Measurements from ENCODE around the gene LRRC23. TPM values are rescaled to one million over a fixed set of nuclear protein-coding genes. Genes with fewer than 3 reads are reported as not detected.
A peak's percentile ranks its signal among the peaks of the same experiment; 100 is the strongest.

Gene LRRC23
- total and polyA plus RNA-seq, 9 of the 15 experiments (the other 6 are each of a cell fraction or from before 2014, with no cell fraction given) = 2.2 to 7.0 (median 3.0) TPM

DNA sequence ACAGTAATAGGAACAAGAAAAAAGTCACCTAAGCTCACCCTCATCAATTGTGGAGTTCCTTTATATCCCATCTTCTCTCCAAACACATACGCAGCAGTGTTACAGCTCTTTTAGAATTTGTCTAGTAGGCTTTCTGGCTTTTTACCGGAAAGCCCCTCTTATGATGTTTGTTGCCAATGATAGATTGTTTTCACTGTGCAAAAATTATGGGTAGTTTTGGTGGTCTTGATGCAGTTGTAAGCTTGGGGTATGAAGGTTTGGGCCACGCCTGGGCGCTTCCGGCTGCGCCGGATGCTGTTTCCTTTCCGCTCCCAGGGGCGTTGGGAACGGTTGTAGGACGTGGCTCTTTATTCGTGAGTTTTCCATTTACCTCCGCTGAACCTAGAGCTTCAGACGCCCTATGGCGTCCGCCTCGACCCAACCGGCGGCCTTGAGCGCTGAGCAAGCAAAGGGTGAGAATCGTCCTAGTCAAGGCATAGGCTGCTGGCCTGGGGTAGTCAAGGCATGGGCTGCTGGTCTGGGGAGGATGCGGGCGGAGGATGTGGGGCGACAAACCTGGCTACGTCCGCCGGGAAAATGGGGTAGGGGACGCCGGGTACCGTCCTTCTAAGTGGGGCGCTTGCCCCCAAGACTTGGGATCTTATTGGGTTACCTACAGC is 39.2 kb downstream of the LRRC23 start, which contains the start of the genes C12orf57 and RNU7-1 (continued):
- TF ChIP-seq SAP30 (IDR thresholded peaks at IDR 0.05; ENCODE audit: borderline replicate concordance, insufficient read depth, low read depth, low read length, poor library complexity, severe bottlenecking) (no peak), AFF1 (IDR thresholded peaks at IDR 0.05; ENCODE audit: low read depth in 1 of 2, partially characterized antibody in 2 of 2) (peak in 1 of 2 experiments; percentile 82), HOXB6 (CRISPR knock-in tag; IDR thresholded peaks at IDR 0.05; ENCODE audit: borderline replicate concordance) (peak; percentile 84; the same call in 1 of the 2 replicates), TBL1XR1 (IDR thresholded peaks at IDR 0.05; ENCODE audit: low read length in 2 of 2) (peak; percentile 43 to 70; a peak in 2 of 4 replicates), EP400 (IDR thresholded peaks at IDR 0.05) (peak; percentile 63), NR2C1 (IDR thresholded peaks at IDR 0.05) (no peak), NR2C1 (tag; IDR thresholded peaks at IDR 0.05) (peak; percentile 58), ATF4 (CRISPR knock-in tag; IDR thresholded peaks at IDR 0.05) (peak; percentile 93), ZNF639 (CRISPR knock-in tag; conservative IDR thresholded peaks at IDR 0.05 in 1 of 2, IDR thresholded peaks at IDR 0.05 in 1 of 2) (peak in 1 of 2 experiments; percentile 52; a peak in 1 of 4 replicates), ZNF24 (IDR thresholded peaks at IDR 0.05) (peak; percentile 65; the same call in 1 of the 2 replicates), FIP1L1 (IDR thresholded peaks at IDR 0.05; ENCODE audit: low read depth, low read length, poor library complexity, severe bottlenecking) (no peak), HNRNPL (IDR thresholded peaks at IDR 0.05; ENCODE audit: low read depth, low read length) (peak; percentile 64; the same call in 1 of the 2 replicates), POLR2A (conservative IDR thresholded peaks at IDR 0.05) (peak; percentile 100), IRF1 (CRISPR knock-in tag; IDR thresholded peaks at IDR 0.05; ENCODE audit: borderline replicate concordance) (peak; percentile 59; the same call in 1 of the 2 replicates), SREBF2 (CRISPR knock-in tag; IDR thresholded peaks at IDR 0.05) (no peak)
- TF ChIP-seq, protein P1, sequence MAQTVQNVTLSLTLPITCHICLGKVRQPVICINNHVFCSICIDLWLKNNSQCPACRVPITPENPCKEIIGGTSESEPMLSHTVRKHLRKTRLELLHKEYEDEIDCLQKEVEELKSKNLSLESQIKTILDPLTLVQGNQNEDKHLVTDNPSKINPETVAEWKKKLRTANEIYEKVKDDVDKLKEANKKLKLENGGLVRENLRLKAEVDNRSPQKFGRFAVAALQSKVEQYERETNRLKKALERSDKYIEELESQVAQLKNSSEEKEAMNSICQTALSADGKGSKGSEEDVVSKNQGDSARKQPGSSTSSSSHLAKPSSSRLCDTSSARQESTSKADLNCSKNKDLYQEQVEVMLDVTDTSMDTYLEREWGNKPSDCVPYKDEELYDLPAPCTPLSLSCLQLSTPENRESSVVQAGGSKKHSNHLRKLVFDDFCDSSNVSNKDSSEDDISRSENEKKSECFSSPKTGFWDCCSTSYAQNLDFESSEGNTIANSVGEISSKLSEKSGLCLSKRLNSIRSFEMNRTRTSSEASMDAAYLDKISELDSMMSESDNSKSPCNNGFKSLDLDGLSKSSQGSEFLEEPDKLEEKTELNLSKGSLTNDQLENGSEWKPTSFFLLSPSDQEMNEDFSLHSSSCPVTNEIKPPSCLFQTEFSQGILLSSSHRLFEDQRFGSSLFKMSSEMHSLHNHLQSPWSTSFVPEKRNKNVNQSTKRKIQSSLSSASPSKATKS (CRISPR knock-in tag; IDR thresholded peaks at IDR 0.05) = peak; percentile 87
